DMS53 treated with DMSO at 0.1 percent for 48 hours (cell line): Measurements from ENCODE around the gene KMT5B.

Experiments used
- DNase-seq: peaks from one replicate; lab custom pipeline; 2025; ENCODE audit not compliant: unreplicated experiment; lab: John Stamatoyannopoulos, UW

KMT5B gene

DNA sequence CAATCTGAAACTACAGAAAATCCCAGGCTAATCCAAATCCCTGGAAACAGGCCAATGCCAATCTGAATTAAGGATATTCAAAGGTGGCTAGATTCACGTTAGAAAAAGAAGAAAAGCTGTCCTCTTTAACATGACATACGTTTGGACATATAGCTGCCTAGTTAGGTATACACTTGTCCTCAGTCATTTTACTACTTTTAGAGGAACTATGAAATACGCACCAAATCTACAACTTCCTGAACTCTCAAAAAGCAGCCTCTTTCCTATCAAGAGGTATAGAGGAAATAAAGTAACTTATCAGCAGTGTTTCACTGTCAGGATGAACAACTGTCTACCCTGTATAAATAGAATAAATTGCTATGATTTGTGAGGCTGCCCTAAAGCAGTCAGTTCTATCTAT lies 24.0 kb downstream of the KMT5B start:
- no peak for DNase-seq

DNA sequence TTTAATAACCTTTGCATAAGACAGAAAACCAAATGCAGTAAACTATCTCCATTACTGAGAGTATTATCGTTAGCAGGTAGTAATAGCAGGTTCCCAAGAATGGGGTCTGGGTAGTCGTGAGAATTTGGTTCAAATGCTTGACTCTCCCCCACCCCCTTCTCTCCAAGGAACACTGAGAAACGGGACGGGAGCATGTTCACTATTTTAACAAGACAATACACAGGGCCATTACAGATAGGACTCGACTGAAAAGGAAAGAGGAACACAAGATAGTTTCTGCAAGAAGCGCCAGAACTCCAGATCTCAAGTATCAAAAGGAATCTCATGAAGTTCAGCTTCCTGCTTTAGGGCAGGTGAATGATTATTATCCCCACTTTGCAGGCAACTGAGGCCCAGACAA lies 27.0 kb downstream of the KMT5B start:
- no peak for DNase-seq

DNA sequence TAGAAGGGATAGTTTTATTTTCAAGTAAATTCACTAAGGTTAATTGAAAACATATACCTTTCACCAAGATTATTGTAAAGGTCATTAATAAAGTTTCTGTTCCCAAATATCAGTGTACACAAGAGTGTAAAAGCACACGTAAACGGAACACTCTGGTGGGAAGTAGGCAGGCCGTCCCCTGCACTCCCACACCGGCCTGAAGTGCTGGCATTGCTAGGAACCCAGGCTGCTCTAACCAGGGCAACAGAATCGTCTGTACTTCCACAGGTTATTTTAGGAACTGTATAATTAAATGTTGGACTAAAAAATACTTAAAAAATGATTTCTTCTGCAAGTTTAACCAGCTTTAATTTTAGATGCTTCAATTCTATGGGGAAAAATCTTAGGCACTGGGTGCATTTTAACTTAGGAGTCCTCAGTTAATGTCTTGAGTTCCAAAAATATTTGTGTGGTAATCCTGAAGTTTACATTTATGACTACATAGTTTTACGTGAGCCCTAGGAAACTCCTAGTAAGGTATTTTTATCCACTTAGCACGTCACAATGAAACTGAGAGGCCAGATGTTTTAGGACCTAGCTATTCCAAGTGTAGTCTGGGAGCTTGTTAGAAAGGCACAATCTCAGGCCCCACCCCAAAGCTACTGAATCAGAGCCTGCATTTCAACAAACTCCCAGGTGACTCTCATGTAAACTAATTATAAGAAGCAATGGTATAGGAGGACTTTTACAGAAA lies 31.2 kb downstream of the KMT5B start:
- DNase-seq, result no peak

DNA sequence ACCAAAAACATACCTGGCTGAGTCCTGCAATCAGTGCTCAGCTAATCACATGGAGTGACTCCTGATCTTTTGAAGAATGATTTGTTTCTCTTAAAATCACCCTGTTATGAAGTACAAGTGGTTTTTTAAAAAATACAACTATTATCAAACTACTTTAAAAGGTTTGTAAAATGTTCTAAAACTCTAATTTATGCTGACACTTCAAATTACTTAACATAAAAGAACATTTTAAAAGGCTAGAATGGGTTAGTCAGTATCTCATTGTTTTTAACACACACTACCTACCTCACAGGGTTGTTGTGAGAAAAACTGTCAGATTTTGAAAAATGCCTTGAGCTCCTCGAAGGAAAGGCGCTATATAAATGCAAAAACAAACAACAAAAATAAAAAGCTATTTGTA lies 33.2 kb downstream of the KMT5B start:
- no peak for DNase-seq

DNA sequence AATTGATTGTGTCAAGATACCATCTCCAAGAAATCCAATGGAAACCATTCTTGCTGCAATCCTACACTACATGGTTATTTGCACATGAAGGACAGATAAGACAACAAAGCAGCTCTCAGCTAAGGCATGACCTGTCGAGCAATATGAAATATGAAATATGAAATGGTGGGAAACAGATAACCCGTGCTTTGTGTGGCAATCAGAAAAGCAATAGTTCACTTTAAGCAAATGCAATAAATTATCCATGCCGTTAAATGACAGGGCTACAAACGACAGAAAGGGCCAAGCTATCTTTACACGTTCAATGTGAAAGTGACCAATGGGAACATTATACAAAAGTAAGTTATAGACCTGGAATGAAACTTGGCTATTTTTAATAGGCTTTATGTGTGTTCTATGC lies 35.2 kb downstream of the KMT5B start:
- no peak for DNase-seq

DNA sequence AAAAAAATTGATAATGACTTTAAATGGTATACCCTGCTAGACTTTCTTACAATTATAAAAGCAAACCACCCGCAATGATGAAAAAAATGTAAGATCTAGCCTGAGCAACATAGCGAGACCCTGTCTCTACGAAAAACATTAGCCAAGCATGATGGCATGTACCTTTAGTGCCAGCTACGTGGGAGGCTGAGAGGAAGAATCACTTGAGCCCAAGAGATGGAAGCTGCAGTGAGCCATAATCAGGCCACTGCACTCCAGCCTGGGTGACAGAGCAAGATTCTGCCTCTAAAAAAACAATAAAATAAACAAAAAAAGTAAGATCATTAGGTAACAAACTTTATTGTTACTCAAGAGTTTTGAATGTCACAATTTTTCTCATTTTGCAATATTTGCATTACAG lies 39.2 kb downstream of the KMT5B start:
- no peak for DNase-seq

DNA sequence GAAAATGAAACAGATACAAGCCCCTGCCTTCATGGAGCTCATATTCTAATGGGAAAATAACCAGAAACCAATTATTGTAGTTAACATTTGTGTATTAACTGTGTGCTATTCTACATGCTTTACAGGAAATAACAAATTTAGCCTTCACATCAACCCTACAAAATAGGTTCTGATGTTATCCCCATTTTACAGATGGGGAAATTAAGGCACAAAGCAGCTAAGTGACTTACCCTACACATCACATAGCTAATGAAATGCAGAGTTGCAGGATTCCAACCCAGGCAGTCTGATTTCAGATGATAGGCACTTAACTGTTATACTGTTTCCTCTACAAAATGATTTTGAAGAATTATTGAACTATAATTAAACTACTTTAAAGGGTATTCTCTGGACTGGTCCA lies 43.7 kb downstream of the KMT5B start:
- no peak for DNase-seq

DNA sequence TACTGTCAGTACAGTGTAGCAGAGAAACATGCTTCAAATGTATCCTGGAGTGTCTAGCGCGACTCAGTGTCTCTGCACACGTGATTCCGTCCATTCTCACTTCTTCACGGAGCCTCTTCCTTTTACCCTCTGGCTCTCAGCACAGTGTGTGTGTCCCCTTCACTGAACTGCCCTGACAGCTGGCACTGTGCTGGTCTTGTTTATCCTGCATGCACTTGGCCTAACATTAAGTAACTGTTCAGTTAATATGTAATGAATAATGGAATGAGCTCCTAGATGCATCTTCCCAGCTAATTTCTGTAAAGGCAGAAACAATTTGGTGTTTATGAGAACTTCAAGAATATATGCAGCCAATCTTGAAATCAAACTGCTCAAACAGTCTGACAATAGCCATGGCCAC lies 44.4 kb downstream of the KMT5B start:
- no peak for DNase-seq

DNA sequence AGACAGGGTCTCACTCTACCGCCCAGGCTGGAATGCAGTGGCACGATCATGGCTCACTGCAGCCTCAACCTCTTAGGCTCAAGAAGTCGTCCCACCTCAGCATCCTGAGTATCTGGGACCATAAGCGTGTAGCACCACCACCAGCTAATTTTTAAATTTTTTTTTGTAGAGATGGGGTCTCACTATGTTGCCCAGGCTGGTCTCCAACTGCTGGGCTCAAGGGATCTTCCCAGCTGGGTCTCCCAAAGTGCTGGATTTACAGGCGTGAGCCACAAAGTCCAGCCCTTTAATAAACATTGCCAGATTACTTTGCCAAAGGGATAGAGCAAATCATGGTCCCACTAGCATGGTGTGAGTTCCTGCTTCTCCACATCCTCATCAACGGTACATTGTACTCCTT lies 45.6 kb downstream of the KMT5B start:
- no peak for DNase-seq

DNA sequence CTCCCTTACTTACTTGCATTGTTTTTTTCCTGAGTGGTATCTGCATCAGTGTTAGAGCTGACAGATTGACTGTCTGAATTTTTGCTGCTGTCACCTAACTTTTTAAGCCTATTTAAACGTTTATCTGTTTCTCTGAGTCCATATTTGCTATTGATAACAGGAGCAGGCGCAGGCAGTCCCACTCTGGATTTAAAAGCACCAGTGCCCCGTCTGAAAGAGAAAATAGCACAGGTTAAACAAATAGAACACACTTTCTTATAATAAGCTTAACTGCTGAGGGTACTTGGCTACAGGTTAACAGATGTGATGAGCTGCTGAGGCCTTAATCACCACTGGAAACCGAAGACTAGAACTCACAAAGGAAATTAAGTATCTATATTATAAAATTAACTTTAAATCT lies 46.1 kb downstream of the KMT5B start:
- no peak for DNase-seq

DNA sequence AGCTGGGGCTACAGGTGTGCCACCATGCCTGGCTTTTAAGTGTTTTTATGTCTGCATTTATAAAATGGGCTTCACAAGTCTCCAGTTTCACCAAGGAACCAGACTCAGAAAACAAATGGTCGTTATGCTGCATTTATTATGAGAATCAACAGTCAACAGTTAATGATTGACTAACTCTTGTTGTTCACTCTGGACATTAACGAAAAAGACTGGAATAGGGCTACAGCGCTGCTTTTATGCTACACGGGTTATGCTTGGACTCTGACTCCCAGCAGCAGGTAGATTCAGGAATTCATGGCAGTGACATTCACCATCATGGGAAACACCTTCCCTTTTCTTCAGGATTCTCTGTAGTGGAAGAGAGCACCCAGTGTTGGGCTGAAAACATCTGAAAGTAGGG lies 47.5 kb downstream of the KMT5B start:
- no peak for DNase-seq

DNA sequence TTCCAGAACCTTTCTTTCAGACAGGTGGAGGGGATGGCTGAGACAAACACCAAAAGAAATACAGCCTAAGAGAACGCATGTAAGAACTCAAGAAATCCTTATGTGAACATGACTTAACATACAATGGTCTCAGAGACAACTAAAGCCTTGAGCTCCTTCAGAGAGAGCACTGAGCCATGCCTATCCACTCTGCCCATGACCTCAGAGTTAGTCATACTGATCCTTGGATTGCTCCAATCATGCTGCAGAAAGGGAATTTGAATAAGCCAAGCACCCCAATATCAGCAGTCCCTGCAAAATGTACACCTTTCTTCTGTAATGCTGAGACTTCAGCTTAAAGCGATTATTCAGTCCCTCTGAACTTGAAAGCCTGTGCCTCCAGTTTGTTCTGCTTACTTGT lies 48.7 kb downstream of the KMT5B start:
- no peak for DNase-seq

DNA sequence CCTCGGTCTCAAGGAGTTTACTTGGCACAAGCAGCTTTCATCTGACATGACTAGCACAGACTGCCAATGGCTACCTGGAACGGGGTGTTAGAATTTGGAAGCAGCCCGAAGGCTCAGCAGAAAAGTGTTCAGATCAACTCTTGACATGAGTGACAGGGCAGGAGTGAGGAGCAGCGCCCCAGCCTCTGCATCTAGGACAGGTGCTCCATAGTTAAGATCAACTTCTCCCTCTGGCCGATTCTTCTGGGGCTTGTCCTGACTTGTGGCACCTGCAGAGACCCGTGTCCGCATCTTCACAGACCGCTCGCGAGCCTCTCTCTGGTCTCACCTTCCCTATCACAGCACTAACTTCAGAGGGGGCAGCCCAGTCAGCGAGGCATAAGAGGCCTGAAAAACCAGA lies 49.4 kb downstream of the KMT5B start:
- no peak for DNase-seq

DNA sequence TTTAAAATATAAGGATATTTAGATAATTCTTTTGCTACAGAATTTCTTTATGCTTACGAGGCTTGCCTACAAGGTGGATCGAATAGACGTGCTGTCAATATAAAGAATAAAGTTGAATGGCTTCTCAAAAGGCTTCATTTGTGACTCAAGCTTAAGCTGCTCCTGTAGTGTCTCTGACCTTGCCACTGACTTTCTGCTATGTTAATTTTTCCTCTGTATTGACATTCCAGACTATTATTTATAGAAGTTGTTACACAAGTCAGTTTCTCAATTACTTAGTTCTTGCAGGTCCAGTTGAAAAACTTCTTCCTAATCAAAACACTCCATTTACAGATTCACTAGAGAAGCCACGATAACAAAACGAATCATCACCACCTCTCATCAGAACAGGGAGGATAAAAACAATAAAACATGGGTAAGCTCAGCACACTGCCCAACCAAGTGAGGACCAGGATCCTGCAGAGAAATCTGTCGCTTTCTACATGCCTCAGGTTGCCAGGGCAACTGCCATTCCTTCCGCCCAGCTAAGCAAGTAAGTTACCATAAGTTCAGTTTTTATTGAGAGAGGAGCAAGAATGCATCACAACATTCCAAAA lies 52.9 kb downstream of the KMT5B start:
- no peak for DNase-seq

DNA sequence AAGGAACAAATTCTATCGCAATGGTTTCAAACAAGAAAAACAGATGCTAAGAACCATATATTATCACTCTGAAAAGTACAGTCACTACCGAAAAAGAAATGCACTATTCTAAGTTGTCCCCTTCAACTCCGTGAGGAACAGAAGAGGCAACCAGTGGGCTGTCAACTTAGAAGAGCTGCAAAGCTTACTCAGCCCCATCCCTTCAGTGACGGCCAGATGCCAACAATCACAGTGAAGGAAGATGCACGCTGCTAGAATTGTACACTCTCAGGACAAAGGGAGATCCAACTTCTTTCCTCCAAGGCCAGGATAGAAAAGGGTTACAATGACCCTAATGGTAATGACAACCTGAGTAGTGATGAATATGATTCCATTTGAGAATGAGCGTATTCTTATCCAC lies 53.4 kb downstream of the KMT5B start:
- no peak for DNase-seq

DNA sequence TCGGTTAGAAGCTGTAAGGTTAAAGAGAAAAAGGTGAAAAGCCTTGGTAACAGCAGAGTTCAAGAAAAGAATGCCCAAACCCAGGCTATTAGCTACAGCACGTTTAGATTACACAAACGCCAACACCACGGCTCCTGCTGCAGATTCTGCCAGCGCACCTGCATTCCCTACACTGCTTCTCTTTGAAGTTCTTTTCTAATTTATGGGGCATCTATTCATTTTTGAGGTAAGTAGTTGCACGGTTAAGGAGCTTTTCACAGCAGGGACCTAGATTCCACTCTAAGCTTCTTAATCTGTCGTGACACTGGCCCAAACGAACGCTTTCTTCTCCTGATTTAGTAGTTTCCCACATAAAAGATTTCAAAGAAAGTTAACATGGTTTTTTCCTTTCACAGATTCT lies 53.9 kb downstream of the KMT5B start:
- DNase-seq, result no peak

DNA sequence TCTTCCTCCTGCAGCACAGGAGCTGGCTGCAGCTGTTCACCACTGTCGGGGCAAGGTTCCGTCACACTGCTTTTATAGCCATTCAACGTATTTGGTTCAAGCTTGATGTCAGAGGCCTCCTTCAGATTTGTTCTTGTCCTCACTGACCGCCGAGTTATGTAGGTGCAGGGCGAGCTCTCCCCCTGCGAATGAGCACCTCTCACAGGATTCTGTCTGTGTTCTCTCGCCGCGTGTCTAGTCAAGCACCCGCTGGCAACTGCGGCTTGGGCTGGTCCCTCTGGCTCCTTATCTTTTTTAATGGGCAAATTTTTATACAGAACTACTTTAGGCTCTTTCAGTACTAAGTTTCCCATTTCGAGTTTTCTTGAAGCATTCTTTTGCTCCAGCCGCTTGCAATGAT lies 54.5 kb downstream of the KMT5B start:
- DNase-seq, result no peak

DNA sequence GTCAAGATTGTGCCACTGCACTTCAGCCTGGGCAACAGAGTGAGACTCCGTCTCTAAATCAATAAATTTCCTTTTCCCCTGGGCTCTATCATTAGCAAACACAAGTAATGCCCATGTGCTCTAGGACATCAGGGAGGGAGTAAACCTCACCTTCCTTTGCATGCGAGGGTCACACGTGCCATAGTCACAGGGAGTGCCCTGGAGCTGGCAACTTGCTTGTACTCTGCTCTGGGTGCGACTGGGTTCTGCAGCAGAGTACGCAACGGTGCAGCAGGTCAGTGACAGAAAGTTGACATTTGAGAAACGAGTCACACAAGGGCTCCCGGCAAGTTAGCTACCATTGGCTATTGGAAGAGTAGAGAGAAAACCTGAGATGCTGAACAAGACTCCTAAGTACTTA lies 59.4 kb downstream of the KMT5B start:
- DNase-seq, result no peak

DNA sequence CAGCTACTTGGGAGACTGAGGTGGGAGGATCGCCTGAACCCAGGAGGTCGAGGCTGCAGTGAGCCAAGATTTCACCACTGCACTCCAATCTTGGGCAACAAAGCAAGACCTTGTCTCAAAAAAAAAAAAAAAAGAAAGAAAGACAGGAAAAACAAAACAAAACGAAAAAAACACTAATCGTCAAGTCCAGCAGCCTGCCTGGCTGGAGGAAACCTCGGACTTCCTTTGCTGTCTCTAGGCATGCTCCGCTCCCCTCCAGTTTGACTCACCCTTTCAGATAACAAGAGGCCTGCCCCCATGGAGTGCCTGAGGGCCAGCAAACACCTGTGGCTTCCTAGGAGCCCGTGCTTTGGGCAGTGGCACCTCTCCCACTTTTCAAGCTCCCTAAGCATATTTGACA lies 63.1 kb downstream of the KMT5B start:
- no peak for DNase-seq

DNA sequence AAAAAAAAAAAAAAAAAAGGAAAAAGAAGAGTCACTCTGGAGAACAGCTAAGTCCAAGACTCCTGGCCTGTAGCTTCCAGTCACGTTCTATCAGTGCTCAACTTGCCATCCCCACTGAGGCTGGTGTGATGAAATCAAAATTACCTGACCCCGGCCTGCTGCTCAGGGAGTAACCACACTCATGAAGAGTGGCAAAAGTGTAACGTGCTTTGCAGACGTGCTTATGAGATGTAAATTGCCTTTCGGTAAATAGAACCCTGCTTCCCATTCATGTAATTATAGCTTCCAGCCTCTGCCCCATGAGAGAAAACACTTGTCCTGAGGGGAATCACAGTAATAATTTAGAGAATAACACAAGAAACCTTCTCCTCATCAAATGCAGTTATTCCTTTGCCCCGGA lies 63.7 kb downstream of the KMT5B start:
- no peak for DNase-seq

DNA sequence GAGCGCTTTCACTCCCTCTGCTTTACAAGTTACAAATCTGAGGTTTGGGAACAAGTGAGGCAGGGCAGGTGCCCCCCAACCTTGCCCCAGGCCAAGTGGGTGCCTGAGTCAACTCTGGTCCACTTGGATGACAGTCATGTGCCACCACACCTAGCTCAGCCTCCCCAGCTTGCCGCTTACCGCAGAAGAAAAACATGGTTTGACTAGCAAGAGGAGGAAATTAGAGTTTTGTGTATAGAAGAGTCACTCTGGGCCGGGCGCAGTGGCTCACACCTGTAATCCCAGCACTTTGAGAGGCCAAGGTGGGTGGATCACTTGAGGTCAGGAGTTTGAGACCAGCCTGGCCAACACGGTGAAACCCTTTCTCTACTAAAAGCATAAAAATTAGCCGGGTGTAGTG lies 64.2 kb downstream of the KMT5B start:
- no peak for DNase-seq

DNA sequence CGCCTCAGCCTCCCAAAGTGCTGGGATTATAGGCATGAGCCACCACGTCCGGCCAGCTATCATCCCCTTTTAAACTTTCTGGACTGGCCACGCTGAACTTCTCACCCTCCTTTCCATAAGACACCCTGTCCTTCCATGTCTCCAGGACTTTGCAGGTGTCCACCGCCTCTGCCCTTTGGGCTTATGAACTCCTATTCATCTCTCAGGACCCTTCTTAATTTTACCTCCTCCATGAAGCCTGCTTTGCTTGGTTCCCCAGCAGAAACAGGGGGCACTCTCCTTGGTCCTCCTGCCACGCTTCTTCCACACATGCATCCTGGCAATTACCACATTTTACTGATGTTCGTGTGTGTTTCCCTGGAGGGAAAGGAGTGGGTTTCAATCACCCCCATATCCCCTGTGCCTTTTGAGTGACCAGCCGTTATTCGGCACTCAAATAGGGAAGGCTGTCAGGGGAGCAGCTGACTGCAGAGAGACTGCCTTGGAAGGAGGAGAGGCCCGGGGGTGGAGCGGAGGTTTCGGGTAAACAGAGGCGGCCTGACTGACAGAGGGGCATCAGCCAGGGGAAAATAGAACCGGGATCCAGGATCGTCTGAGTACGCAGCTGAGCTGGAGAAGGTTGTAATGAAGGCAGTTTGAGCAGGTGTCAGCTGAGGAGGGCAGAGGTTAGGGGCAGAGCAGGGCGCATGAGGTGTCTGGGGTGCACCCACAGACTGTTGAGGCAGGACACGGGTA lies 64.9 kb downstream of the KMT5B start:
- DNase-seq, result no peak
